Activated CD4-positive, alpha-beta T cell treated with anti-CD3 and anti-CD28 coated beads for 24 hours (primary cell): ENCODE results near the gene CSNK1G1.
"Not testable (repeated sequence)": the region's sequence is repeated elsewhere in the genome, so short reads cannot be mapped to it uniquely, and the experiment has no call there.

Source experiments
- DNase-seq, 2 donors: peaks; one replicate each; pipeline ENCODE4 v3.0.0-alpha.2; 2020; ENCODE audit warnings: low read depth in 2 of 2

Gene CSNK1G1

DNA sequence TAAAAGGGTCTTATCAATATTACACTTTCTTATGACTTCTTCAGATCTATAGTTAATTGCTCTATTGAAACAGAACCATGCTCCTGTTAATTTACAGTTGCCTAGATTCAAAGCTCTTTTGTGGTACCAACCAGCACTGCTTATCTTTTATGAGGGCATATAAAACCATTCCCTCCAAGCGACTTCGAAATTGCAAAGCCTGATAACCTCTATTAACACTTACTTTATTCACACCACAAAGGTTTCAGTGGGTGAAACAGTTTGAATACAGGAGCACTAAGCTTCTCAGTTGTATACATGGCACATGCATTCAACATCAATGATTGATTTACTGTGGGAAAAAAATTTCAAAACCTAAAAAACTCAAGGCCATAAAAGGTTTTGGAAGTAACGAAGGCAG is 118.3 kb downstream of the CSNK1G1 start:
- DNase-seq = no peak

DNA sequence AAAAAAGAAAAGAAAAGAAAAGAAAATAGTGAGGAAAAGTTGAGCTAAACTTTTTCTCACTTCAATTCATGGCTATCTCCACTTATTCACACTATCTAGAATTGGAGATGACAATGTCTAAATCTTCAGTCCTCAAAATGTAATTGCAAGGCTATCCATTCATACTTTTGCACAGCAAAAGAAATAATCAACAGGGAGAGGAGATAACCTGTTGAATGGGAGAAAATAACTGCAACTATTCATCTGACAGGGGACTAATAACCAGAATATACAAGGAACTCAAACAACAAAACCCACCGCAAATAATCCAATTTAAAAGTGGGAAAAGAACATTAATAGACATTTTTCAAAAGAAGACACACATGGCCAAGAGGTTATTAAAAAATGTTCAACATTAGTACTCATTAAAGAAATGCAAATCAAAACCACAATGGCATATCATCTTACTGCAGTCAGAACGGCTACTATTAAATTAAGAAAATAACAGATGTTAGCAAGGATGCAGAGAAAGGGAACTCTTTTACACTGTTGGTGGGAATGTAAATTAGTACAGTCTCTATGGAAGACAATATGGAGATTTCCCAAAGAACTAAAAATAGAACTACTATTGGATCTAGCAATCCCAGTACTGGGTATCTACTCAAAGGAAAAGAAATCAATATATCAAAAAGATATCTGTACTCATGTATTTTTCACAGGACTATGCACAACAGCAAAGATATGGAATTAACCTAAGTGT is 119.6 kb downstream of the CSNK1G1 start:
- DNase-seq = no peak

DNA sequence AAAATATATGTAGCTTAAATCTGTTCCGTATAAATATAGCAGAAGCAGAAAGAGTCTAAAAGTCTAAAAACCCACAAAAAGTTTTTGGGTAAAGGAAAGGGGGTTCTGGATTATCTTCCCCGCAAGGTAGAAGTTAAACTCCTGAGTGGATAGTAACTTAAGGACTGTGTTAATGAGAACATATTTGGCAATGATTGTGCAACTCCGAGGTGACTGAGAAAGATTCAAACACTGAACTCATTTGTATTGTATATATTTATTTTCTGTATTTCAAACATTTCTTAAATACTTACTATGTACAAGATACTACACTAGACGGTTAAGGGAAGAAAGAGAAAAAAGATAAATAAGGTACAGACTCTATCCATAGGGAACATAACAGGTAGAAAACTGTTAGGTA is 120.4 kb downstream of the CSNK1G1 start:
- DNase-seq = no peak

DNA sequence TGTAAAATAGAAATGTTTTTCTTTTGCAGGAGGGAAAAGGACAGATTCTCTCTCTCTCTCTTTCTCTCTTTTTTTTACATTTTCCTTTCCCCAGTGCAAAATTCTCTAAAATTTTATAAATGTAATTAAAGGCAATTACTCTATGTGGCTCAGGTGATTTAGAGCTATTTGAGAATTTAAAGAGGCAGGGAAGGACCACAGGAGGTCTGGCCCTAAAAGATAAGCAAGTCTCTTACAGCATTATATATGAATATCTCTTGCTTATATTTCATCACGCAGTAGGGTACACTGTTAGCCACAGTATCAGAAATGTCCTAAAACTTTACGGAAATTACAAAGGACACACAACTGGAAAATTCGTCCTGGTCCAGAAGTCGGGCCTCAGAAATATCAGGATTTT is 122.7 kb downstream of the CSNK1G1 start:
- DNase-seq = no peak

DNA sequence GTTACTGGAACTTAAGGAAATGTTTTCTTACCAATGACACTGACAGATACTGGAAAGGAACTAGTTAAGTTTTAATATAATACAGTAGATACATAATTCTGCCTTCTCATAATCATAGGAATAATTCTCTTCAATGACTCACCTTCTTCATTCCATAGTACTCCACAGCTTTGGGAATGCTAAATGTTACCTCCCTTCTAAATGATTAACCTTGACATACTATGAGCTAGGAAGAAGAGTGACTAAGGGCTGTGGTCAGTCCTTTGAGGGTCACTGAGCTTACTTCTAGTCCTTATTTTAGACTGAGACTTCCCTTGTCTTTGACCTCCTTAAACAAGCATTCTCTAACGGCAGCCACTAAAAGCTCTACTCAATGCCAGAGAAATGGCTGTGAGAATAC is 123.6 kb downstream of the CSNK1G1 start:
- DNase-seq = no peak

DNA sequence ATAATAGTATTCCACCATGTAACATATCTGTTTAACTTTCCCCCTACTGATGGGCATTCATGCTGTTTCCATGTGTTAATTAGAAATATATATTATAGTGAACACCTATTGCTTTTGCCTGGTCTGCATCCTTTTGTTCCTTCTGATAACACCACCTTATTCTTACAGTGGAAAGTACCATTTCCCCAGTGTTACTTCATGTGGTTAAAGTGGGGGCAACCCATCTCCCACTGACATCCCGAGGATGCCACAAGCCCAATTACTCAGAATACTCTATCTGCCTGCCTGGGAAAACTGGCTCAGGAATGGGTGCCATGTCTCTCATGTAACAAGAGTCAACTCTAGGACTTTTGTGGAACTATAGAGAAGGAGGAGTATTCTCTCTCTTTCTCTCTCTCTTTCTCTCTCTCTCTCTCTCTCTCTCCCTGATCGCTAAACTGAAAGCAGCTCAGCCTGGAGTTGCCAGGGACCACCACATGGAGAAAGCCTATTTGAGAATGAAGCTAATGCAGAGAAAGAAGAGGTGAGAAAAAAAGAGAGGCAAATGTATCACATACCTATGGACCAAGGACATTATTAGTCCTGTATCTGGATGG is 126.7 kb downstream of the CSNK1G1 start:
- DNase-seq = no peak

DNA sequence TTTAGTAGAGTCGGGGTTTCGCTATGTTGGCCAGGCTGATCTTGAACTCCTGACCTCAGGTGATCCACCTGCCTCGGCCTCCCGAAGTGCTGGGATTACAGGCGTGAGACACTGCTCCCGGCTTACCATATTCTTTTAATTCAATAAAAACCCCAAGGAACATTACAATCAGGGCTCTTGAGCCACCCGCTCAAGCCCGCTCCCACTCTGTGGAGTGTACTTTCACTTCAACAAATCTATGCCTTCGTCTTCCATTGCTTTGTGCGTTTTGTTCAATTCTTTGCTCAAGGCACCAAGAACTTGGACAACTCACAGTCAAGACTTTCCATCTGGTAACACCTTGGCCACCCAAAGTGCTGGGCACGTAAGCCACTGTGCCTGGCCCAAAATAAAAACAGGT is 130.2 kb downstream of the CSNK1G1 start:
- DNase-seq = no peak

DNA sequence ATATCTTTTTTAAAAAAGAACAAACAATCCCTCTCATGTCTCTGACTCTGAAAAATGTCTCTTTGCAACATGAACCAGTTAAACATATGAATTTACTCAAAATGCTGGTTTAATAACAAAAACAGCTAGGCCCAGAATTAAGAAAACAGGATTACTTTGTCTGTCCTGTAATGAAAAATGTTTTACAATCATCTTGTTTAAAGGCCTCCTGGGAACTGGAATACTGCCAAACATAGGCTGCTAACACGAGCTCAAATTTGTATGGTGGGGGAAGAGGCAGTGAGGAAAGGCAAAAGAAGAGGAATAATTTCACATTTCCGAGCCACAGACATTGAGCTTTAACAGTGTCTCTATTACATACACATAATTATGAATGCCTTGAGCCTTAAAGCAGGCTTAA is 131.5 kb downstream of the CSNK1G1 start:
- DNase-seq = no peak

DNA sequence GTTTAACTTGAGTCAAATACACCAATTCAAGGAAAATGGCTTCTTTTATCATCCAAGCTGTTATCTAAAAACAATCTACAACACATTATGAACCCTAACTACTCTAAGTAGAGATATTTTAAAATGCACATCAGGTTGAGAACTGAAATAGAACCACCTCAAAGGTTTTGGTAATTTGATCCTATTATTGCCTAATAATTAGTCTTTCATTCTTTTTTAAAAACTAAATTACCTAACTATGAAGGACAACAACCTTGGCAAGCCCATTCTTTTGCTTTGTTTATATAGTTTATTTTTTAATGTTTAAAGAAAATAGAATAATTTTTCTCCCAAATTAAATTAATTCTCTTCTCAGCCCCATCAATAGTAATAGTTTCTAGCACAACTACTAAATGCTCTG is 132.1 kb downstream of the CSNK1G1 start:
- DNase-seq = no peak

DNA sequence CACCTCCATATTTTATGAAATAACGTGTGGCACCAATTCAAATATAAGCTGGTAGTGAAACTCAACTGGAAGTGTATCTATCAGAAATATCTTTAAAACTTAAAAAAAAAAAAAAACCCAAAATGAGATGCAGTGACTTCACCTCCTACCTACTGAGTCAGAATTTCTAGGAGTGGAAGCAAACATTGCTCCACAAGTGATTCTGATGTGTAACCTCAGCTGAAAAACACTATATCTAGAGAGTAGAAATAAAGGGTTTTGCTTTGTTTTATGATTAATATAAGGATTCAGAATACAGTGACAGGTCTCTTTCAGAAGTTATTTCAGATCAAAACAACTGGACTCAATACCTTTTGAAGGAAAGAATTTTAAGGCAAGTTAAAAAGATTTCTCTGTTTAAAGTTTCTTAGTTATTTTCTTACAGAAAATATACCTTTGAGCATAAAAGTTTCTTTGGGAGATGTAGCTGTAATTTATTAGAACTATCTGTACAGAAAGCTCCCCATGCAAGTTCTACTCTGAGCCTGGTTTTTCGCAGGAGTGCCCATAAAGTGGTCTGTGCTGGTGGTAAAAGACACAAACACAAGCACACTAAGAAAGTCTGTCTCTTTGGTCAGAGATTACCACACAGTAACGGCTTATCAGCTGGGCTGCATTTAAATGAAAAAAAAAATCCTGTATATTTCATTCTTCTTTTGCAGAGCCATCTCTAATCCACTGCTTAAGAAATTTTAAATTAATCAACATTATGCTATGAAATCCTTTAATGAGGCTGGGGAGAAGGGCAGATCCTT is 133.2 kb downstream of the CSNK1G1 start:
- DNase-seq = no peak

DNA sequence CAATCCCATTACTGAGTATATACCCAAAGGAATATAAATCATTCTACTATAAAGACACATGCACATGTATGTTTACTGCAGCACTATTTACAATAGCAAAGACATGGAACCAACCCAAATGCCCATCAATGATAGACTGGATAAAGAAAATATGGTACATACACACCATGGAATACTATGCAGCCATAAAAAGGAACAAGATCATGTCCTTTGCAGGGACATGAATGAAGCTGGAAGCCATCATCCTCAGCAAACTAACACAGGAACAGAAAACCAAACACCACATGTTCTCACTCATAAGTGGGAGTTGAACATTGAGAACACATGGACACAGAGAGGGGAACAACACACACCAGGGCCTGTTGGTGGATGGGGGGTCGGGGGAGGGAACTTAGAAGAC is 134.1 kb downstream of the CSNK1G1 start:
- DNase-seq = not testable (repeated sequence)

DNA sequence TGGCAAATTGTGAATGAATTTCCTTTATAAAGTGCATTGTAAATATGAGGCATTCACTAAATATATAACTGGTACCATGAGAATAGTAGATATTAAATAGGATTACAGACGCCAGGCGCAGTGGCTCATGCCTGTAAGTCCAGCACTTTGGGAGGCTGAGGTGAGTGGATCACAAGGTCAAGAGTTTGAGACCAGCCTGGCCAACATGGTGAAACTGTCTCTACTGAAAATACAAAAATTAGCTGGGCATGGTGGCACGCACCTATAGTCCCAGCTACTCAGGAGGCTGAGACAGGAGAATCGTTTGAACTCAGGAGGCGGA is 138.6 kb downstream of the CSNK1G1 start:
- DNase-seq = not testable (repeated sequence)

DNA sequence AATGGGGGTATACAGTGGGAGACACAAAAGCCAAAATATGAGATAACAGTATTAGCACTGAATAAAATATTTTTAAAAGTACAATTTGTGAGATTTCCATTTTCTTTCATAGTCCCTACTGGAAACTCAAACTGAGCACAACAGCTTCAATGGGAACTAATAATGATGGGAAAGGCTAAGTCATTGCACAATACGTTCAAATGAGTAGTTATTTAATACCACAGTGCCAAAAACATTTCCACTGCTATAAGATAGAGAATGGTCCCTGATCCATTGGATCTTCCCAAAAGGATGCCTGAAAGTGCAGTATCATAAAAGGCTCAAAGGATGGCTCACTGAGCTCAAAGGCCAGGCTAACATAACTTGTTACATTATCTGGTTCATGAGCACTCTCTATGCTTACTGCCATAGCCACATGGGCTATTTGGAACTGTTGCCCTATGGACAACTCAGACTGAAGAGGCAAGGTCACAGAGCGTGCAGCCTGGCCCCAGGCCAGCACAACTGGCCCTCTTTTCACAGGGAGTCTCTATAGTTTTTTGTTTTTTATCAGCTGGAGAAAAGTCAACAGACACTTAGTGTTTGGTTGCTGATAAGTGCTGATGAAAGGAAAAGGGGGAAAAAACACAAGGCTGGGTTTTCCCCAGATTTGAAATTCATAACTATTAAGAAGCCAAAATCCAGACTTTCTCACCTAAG is 139.1 kb downstream of the CSNK1G1 start:
- no peak for DNase-seq

DNA sequence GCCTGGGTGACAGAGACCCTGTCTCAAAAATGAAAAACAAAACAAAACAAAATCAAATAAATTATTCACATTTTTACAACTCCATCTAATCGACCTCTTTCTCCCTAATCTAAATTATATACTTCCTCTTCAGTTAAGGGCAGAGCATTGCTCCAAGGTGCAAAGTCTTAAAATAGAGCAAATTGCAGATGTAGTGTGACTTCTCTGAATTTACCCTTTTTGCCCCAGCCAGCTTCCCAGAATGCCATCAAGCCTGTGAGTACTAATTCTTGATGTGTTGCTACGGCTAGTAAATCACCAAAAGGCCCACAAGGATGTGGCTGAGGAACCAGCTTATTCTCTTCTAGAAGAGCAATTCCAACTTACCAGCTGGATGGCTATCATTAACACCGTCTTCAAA is 139.8 kb downstream of the CSNK1G1 start:
- no peak for DNase-seq

DNA sequence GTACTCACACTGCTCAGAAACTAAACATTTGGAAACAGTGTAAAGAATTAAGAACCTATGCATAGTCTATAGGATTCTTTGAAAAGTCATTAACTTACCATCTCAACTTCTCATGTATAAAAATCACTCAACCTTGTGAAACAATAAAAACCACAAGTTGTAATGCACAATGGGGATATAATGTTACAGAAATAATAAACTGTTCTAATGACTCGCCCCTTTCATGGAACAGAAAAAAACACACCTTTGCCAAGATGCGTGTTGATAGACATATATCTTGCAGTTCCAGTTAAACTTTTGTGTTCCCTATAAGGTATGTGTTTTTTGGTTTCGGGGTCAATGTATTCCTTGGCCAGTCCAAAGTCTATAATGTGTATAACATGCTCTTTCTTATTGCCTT is 142.3 kb downstream of the CSNK1G1 start:
- no peak for DNase-seq

DNA sequence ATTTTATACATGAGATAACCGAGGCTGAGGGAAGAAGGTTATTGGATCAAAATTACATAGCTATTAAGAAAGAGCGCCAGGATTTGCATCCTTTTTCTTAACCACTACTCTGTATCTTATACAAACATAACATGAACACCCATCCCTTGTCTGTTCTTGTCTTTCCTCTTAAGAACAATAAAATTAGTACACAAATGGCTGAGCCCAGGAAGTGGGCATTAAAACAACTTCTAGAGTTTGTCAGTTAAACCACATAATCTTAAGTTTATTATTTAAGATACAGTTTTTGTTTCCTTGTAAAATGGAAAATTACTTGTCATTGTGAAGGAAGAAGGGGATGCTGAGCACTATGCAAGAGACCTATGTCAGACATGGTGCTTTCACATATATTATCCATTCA is 144.3 kb downstream of the CSNK1G1 start:
- no peak for DNase-seq

DNA sequence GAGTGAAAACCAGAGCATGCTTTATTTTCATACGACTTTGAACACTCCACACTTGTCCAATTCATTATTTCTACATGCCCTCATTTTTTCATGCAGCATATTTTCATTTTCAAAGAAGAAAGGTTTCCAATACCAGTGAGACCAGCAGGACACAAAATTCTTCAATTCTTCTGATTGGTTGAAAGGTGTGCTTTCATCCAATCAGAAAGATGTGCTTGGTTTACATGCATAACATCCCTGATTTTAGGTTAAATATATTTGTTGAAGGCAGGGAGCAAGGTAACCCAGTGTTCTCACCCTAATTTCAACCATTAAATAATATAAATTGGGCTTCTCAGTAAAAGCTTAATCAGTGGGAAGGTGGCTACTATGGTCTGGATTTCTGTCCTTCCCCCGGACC is 145.6 kb downstream of the CSNK1G1 start:
- no peak for DNase-seq

DNA sequence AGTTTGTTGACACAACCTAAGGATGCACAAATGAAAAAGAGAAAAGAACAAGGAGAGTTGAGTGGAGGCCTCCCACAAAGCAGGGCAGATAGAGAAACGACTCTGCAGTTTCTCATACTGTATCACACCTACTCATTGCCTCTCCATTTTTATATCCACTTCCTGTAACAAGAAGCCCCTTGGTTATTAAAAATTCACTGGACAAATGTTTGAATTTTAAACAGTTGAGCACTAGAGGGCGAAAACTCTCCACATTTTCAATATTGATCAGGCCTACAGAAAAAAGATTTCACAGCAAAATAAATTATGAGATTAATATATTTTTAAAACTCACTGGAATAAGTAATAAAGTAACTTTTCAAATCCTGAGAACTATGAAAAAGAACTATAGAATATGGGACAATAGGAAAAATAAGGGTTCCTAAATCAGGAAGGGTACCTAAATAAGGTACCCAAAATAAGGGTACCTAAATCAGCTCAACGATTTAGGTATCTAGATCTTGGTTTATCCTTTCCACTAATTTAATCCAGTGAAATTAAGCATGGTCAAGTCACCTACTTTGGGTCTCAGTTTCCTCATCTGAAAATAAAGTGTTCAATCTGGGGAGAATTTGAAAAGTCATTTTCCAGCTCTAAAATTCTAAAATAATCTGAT is 146.2 kb downstream of the CSNK1G1 start:
- no peak for DNase-seq

DNA sequence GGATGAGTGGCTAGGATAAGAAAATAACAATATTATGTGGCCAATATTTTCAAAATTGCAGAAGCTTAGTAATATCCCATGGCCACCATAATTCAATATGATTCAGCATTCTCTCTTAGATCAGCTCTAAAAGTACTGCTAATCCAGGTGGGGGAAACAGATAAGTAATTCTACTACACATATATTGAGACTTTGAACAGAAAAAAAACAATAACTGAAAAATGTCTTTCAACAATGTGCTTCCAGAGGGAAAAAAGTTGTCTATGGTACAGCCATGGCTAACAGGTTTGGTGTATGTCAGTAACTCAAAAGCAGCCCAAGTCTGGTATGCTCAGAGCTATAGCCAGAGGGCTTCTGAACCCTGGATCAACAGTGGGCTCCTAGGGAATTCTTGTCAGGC is 150.8 kb downstream of the CSNK1G1 start:
- no peak for DNase-seq

DNA sequence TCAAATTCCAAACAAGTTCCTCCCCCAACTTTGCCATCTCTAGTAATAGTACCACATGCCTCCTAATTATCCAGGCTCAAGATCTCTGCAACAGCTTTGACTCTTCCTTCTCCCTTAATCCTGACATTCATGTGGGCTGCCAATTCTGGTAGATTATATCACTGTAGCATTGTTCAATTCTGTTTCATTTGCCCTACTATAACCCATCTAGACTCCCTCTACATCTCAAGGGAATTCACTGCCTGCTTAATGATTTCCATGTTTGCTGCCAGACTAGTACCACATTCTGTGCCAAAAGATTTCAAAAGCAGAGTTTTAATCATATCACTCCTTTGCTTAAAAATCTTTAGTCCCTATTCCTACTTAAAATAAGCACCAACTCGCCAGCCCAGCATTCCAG is 158.5 kb downstream of the CSNK1G1 start:
- no peak for DNase-seq

DNA sequence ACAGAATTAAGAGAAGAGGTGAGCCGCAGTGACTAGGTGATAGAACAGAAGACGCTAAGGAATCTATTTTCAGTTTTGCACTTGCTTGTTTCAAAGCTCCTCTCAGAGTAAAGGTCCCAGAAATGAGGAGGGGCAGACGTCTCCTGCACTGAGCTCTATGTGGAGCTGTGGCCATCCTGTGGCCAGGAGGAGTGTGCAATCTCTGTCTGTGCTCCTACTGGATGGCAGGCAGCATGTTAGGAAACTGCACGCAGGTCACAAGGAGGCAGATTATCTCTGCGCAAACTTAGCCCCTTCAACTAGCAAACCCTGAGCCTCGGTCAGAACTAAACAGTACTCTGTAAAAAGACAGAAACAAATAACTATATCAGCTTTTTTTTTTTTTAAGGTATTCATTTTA is 162.0 kb downstream of the CSNK1G1 start:
- no peak for DNase-seq
